GM19397 (cell line): ENCODE results near the gene MAEL.
A peak's percentile ranks its signal among the peaks of the same experiment; 100 is the strongest.
"Not testable (repeated sequence)": the region's sequence is repeated elsewhere in the genome, so short reads cannot be mapped to it uniquely, and the experiment has no call there.

ENCODE experiments used
- ATAC-seq: cut with Tn5 transposase; IDR thresholded peaks from one replicate; pipeline ENCODE4 v1.9.1; 2021; ENCODE audit warnings: mild to moderate bottlenecking, moderate library complexity; ENCODE audit not compliant: unreplicated experiment

MAEL gene

DNA sequence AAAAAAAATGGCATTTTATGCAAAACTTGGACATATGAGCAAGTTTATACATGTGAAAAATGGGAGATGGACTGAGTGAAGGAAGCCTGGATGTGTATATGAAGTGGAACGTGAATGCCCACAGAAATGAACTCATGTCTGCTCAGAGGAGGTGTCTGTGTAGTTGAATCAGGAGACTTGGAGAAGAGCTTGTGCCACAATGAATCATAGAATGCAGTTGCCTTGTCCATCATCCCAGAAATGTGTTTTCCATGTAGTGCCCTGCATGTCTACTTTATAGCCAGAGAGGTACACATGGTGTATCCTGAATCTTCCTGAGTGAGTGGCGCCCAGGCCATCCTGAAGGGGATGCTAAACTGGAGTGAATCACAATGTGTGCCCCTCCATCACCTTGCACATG, 11.1 kb upstream of the MAEL start:
- ATAC-seq = no peak

DNA sequence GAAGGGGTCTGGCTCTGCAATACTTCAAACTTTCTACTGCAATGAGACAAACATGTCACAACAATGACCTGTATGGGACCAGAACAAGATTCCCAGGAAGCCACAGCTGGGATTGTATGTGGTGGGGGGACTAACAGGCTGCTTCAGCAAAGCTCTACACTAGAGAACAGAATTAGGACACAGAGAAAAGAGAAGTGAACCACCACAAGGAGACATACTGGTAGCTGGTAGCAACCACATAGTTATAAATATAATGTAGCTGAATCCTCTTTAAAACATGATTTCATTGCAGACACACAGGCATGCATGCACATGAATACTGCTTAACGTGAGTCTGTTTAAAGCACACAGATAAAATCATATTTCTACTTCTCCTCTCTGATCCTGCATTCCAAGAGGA, 10.3 kb upstream of the MAEL start:
- peak; percentile 31 for ATAC-seq

DNA sequence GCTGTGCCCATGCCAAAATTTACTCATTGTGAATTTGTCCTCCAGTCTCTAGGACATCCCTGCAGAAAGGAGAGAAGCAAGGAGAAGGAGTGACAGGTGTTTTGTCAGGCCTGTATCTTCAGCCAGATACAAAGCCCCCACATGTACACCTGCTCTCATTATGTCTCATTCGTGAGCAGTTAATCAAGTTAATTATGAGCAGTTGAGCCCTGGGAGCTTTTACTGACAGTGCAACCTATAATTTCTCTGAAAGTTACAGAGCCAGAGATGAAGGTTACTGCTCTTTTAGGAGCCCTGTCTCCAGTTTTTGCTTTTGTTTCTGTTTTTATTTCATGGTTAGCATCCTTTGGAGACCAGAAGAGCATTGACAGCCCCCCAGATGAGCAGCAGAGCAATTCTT, 8.7 kb upstream of the MAEL start:
- no peak for ATAC-seq

DNA sequence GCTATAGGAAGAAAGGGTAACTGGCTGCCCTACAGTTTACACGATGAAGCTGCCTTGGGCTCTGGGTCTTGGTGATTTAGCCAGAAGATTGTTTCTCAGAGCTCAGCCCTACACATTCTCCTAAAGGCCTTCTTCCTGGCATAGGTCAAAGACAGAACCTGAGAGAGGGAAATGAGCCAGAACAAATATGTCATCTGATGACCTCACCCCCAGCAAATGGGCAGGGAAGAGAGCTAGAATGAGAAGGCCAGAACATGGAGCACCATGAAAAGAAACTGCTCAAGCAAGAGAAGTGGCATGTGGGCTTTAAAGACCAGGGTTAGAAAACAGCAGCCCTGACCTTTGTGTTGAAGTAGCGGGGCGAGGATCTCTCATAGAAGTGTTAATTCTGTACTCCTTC, 8.3 kb upstream of the MAEL start:
- ATAC-seq = no peak

DNA sequence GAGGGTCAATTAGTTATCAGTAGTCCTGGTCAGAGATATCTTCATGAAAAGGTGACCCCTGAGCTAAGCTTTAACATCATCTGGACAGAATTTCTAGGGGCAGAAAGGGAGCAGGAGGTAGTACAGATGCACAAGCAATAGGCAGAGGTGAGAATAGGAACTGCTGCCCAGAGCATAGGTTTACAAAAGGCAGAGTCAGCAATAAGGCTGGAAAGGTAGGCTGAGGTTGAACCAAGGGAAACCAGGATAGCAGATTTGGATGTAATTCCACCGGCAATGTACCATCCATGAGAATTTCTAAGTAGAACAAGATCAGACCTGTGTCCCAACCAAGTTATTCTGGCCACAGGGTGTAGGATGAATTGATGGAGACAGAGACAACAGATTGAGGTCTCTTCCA, 7.5 kb upstream of the MAEL start:
- no peak for ATAC-seq

DNA sequence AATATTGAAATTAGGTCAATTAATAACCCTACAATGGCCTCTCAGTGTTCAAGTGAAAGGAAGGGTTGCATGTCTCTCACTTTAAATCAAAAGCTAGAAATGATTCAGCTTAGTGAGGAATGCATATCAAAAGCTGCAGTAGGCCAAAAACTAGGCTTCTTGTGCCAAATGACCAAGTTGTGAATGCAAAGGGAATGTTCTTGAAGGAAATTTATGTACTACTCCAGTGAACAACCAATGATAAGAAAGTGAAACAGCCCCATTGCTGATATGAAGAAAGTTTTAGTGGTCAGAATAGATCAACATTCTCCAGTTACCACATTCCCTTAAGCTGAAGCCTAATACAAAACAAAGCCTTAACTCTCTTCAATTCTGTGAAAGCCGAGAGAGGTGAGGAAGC, 10.0 kb downstream of the MAEL start:
- no peak for ATAC-seq

DNA sequence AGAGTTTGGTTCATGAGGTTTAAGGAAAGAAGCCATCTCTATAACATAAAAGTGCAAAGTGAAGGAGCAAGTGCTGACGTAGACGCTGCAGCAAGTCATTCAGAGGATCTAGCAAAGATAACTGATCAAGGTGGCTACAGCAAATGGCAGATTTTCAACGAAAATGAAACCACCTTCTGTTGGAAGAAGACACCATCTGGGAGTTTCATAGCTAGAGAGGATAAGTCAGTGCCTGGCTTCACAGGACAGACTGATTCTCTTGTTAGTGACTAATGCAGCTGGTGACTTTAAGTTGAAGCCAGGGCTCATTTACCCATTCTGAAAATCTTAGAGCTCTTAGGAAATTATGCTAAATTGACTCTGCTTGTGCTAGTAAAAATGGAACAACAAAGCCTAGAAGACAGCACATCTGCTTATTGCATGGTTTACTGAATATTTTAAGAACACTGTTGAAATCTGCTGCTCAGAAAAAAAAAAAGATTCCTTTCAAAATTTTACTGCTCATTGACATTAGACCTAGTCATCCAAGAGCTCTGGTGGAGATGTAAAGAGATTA, 10.5 kb downstream of the MAEL start:
- no peak for ATAC-seq

DNA sequence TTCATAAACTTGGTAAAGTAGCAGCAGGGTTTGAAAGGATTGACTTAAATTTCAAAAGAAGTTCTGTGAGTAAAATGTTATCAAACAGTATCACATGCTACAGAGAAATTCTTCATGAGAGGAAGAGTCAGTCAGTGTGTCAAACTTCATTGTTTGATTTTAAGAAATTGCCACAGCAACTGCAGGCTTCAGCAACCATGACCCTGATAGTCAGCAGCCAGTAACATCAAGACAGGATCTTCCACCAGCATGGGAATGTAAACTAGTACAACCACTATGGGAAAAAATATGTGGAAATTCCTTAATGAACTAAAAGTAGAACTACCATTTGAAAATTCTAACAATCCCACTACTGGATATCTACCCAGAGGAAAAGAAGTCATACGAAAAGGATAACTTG, 11.5 kb downstream of the MAEL start:
- ATAC-seq = no peak

DNA sequence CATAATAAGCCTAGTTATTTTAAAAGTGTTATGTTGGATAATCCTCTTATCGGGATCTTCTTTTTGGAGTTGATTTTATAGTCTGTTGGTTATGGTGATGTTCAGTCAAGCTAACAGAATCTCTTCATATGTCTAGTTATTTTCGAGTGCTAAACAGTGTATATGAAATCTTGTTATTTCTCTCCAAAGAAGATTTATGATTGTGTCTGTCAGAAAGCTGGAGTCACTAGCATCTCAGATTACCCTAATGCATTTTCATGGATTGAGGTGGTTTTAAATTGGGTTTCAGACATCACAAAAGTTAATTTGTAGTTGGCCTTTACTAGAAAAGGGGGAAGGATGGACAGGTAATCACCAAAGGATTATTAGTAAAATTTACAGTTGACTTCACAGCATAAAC, 13.3 kb downstream of the MAEL start:
- ATAC-seq = no peak

DNA sequence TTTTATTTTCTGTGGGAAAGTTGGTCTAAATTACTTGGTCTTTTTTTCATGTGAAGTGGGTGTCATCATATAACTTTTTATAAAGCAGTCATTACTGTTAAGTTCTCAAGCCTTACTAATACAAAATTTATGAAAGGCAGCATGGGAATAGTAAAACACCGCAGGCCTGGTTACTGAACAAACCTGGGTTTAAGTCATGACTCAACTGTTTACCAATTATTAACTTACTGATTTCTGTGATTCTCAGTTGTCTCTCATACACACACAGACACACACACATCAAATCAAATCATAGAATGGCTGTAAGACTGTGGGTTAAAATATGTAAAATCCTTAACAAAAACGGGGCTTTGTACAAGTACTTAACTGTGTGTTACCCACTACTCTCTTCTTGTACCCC, 14.6 kb downstream of the MAEL start:
- no peak for ATAC-seq

DNA sequence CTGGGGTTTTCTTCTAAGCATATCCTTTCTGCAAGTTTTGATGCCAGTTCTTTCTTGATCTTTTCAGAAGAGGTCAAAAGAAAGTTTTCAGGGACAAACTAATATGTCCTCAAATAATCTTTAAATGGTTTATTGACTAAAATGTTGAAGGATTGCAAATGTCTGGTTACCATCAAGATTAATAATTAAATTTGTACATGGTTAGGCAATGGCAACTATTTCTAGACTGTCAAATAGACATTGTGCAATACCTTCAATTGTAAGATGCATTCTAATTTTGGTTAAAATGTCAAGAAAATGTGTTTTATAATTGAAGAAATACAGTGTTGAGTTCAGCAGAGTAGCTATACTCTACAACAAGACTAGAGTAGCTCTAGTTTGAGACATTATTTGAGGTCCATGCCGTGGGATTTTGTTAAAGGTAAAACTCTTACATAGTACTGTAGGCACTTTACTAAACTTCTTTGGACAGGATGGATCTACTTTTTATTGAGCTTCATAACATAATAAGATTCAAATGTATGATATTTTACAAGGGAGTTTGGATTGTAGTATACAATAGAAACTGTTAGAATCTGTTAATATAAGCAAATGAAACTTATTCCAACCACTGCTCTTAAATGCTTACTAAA, 22.6 kb downstream of the MAEL start:
- no peak for ATAC-seq

DNA sequence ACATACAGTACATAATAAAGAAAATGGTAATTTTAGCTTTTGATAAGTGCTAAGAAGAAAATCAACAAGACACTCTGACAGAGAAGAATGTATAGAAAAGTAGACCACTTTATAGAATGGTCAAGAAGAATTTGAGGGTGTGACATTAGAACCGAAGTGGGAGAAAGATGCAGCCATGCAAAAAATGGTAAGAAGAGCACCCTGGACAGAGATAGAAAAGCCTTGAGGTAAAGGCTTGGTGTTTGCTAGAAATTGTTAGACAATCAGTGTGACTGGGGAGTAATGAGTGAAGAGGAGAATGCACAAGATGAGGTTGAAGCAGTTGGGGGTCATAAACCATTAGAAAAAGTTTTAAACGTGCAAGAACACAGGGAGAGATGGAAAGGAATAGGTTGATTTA, 23.5 kb downstream of the MAEL start:
- no peak for ATAC-seq

DNA sequence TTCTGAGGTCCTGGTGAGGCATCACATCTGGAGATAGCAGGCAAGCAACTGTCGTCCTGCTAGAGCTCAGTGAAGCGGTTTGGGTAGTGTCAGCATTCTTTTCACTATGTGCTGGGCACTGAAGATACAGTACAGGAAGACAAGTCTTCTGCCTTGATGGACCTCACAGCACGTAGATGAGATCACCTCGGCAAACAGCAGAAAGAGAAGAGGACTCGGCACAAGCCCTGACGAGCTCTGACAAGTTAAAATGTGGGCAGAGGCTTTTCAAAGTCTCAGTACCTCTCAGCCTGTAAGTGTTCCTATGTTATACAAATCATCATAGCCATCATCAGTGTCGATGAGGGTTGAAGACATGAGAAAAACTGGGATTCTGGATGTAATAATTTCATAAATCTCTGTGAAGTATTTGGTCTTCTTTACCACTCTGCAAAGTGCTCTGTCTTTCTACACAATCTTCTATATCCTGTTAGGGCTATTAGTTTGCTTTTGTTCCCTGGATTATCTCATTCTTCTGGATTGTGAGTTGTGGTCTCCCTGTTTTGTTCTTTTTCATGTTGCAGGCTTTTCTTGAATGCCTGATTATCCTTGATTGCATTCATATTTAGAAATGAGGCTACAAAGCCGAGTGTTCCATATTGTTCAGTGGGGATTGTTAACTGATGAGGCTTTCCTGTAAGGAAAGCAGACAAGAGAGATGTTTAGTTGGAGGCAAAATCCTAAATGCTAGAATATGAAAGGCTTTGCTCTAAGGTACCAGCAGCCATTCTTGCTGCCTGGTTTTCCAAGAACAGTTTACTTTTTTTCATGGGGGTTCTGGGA, 24.2 kb downstream of the MAEL start:
- ATAC-seq = no peak

DNA sequence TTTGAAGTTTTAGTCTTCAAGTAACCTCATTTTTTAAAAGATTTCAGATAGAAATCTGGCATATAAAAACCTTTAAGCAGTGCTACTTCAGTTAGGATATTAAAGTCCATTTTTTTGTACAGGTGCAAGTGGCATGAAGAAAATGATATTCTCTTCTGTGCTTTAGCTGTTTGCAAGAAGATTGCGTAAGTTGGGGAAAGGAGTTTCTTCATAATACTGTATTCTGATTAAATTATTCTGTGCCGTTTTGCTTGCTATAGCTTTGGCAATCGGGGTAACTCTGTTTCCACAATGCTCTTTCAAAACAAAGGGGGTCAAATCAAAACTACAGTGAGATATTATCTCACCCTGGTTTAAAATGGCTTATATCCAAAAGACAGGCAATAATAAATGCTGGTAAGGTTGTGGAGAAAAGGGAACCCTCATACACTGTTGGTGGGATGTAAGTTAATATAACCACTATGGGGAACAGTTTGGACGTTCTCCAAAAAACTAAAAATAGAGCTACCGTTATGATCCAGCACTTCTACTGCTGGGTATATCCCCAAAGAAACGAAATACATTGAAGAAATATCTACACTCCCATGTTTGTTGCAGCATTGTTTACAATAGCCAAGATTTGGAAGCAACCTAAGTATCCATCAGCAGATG, 27.1 kb downstream of the MAEL start:
- ATAC-seq = no peak

DNA sequence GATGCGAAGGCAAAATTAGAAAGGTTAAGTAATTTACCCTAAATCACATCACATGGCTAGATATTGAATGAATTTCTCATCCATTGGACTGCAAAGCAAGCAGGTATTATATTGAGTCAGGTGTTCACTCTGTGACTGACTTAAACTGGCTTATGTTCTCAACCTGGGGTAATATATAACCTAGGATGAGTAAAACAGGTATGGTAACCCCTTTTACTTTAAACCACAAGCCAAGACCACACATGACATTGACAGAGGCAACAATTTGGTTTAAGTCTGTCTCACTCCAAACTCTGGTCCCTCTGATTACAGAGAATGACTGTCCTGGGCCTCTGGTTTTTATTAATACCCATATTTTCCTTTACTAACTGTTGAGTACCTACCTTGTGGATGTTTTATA, 33.3 kb downstream of the MAEL start:
- ATAC-seq = peak; percentile 74

DNA sequence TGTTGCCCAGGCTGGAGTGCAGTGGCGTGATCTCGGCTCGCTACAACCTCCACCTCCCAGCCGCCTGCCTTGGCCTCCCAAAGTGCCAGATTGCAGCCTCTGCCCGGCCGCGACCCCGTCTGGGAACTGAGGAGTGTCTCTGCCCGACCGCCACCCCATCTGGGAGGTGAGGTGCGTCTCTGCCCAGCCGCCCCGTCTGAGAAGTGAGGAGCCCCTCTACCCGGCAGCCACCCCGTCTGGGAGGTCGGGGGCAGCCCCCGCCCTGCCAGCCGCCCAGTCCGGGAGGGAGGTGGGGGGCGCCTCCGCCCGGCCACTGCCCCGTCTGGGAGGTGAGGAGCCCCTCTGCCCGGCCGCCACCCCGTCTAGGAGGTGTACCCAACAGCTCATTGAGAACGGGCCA, 40.5 kb downstream of the MAEL start:
- not testable (repeated sequence) for ATAC-seq

DNA sequence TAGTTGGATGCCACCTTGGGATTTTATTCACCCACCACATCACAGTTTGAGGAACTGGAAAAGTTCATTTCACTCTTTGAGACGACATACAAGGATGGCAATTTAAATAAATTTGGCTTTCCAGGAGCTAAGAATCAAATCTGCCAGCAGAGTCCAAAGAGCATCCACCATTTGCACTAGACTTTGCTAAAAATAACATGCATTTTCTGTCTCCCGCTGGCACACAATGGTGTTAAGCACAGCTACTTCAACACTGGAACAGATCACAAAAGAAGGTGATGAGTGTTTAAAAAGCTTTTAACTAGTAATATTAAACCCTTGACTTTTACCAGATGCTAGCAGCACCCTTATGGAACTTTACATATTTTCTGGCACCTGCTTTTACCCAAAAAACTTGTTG, 44.6 kb downstream of the MAEL start:
- no peak for ATAC-seq

DNA sequence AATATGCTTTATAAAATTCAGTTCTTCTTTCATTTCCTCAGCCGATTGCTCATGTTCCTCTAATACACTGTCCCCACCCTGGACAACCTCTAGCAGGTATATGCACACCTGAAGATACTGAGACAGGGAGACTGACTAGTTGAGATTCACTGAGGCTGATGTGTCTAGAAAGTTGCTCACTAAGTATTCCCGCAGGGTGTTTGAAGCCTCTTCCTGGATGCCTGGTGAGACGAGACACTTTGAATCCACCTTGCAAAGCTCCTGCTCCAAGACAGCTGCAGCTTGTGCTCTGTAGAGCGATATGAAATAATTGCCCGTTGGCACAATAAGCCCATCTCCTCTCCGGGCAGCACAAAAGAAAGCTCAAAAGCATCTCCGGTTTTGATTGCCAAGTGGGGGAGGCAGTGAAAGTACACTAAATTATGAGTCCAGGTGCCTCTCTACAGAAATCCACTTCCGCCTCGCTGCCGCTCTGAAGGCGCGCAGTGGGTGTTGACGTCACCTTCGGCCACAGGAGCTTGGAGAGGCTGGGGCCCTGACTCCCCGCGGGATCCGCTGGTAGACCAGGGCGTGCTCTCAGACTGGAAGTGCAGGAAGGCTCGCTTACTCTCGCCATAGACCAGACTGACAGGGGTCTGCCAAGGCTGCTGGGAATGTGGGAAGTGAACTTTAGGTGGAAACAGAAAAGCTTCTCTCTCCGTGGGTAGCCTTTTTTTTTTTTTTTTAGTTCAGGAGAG, 54.8 kb downstream of the MAEL start:
- ATAC-seq = peak; percentile 97

DNA sequence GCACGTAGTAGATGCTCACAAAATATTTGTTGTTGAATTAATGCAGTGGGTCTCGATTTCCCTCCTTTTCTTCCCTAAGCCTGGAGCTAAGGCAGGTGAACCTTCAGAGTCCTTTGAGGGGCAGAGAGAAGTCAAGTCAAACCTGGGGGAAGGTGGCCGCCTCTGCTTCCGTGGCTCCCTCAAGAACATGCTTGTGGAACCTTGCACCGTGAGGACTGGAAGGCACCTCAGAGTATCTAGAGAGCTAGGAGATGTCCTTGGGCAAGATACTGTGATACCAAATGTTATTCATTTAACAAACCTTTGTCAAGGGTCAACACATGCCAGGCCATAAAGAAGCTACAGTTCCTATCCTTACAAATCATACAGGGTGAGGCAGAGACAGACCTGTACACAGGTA, 62.8 kb downstream of the MAEL start:
- no peak for ATAC-seq

DNA sequence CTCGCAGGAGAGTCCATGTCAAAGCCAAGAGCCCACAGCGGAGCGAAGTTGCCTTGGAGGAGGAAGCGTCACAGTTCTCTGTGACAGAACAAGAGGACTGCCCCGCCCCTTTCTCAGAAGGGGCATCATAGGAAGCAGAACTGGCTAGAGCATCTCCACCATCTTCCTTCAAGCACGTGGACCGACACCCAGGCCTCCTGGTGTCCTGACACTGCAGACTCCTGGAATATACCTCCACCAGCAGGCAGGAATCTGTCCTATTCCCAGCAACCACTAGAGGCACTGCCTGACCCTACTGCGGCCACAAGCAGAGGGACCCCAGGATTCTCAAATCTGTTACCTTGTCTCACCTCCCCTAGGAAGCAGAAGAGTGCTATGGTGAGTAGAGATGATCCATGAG, 63.3 kb downstream of the MAEL start:
- ATAC-seq = no peak

DNA sequence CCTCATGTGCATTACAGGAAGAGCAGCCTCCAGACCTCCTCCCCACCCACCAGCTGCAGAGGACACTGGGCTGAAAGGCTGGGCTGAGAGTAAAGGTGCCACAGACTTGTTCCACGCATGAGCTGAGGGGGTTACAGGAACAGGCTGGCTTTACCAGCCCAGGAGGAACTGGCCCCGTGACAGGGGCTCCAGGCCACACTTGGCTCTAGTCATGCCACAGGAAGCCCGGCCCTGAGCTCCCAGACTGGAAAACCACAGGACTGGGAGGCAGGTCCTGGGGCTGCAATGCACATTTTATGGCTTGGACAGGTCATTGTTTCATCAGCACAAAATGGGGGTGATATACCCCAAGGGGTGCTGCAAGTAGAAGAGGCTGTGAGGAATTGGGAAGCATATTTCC, 65.5 kb downstream of the MAEL start:
- ATAC-seq = no peak
